Activated CD4-positive, CD25-positive, alpha-beta regulatory T cell (primary cell): ENCODE results near the gene GABBR2.

Source experiments
- DNase-seq, 4 experiments: peaks; one replicate each; lab custom pipeline; 2025; lab: John Stamatoyannopoulos, UW

Gene GABBR2

DNA sequence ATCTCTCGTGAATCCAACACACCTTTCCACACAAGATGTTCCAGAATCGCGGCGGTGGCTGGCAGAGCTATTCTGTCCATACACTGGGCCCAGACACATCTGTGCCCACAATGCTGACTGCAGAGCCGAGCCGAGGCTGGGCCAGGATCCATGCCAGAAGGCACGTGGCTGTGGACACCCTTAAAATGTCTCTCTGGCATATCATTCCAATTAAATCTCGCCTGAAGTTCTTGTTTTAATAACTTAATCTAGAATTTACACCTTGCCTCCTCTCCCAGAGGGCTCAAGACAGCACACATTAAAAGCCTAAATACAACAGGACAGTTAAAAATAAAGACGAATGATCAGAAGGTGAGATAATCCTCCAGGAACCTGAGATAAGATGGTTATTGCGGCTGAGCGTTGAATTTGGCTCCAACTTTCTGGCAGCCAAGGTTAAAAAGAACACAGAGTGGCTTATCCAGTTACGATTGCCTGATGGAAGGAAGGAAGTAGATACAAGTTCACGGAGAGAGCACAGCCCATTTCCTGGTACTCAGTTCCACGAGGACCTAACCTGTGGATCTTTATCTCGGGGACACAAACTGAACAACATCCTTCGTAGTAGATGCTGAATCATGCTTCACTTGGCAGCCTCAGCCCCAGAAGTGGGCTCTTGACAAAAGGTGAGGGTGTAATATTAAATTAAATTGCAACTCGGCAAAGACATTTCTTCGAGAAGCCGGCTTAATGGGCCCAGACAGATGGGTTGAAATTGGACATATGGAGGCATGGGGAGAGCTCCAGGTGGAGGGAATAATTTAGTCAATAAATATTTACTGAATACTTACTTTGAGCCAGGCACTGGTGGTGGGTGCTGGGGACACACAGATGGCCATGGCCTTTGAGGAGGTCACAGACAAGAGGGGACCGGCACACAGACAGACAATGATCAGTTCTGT lies 367.3 kb downstream of the GABBR2 start:
- no peak for DNase-seq

DNA sequence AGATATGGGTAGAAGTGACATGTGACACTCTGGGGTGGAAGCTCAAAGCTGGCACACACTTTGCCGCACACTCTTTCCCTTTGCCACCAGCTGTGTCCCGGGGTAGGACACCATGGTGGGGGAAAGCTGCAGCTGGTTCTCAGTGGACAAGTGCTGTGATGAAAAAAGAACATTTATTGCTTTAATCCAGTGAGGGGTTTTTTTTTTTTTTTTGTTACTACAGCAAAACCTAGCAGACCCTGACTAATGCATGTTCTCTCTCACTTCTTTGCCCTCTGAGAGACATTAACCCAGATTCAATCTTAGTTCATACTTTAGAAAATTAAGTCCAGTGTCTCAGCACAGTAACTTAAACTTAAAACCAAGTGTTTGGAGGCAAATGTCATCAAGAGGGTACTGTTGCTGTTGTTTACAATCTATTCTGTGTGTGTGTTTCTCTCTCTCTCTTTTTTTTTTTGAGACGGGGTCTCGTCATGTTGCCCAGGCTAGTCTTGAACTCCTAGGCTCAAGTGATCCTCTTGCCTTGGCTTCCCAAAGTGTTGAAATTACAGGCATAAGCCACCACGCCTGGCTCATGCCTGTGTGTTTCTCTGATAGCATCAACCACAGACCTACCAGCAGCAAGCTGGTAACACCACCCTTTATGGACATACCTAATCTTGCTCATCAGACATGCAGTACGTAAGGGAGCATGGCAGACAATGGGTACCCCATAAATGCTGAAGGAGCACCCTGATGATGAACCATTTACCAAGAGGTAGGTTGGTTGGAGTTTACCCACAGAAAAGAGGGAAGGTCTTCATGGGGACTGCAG lies 368.5 kb downstream of the GABBR2 start:
- DNase-seq = no peak

DNA sequence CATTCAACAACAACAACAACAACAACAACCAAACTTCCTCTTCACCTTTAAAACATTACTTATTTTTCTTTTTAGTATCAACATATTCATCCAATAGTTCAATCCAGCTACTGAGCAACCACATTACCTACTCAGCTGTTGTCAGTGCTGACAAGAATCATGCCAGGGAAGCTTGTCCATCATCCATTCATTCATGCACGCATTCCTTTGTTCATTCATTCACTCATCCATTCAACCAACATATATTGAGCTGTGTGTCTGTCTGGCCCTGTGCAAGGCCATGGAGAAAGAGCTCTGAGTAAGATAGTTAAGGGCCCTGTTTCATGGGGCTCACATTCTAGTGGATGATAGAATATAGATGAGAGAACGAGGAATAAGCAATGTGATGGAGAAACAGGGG lies 373.1 kb downstream of the GABBR2 start:
- DNase-seq = no peak

DNA sequence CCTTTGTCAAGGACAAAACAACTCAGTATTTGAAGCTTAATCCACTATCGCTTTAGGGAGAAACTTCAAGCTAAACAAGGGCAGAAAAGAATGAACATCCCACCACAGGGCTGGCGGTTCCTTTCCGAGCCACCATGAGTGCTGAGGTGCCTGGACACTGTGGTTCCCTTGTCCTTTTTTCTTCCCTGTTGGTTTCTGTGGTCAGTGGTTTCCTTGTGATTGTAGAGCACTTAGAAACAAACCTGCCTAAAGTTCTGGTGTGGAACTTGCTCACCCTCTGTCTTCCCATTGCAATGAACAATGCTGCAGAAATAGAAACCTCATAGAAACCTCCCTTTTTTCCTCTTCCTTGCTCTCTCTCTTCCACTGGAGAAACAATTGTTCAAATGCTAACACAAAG lies 373.9 kb downstream of the GABBR2 start:
- no peak for DNase-seq

DNA sequence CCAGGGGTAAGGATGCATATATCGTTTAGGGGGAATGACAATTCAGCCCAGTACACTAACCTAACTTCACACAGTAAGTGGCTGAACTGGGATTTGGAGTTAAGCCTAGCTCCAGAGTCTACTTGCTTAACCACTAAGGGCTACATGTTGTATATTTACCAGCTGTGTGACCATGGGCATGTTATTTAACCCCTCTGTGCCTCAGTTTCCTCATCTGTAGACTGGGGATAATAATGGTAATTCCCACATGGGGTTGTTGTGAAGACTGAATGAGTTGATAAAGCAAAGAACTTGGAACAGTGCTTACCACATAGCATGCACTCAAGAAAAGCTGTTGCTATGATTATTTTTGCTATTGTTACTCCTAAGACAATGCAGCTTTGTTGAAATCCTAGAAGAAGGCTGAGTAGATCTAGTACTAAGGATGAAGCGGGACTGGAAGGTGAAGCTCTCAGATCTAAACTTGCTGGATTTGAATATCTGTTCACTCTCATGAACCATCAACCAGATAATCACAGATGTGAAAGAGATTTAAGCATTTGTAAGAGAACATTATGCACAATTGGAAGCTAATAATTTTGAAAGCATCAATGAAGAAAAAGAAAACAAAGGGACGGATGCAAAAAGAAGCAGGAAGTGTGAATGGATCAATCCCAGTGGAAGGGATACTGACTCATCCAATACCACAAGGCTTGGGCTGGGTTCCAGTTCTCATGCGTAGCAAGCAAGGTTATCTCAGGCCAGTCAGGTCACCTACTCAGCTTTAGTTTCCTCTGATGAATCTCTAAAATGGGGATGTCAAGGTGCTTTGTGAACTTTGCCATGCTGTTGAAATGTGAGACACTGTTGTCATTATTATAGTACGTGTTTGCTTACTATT lies 374.8 kb downstream of the GABBR2 start:
- no peak for DNase-seq

DNA sequence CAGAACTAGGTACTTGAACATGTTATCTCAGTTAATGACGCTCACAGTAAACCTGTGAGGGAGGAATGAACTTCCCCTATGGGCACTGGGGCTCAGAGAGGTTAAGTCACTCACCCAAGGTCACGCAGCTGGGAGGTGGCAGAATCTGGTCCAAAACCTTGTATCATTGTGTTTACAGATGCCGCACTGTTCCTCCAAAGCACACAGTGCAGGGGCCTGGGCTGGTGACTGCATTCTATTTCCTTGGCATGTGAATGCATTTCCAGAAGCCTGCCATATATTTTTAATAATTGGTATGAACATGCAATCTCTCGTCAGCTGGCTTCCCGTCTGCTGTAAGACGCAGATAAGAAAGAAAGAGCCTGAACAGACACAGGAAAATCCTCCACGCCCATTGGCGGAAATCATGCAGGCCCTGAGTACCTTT lies 376.3 kb downstream of the GABBR2 start:
- no peak for DNase-seq

DNA sequence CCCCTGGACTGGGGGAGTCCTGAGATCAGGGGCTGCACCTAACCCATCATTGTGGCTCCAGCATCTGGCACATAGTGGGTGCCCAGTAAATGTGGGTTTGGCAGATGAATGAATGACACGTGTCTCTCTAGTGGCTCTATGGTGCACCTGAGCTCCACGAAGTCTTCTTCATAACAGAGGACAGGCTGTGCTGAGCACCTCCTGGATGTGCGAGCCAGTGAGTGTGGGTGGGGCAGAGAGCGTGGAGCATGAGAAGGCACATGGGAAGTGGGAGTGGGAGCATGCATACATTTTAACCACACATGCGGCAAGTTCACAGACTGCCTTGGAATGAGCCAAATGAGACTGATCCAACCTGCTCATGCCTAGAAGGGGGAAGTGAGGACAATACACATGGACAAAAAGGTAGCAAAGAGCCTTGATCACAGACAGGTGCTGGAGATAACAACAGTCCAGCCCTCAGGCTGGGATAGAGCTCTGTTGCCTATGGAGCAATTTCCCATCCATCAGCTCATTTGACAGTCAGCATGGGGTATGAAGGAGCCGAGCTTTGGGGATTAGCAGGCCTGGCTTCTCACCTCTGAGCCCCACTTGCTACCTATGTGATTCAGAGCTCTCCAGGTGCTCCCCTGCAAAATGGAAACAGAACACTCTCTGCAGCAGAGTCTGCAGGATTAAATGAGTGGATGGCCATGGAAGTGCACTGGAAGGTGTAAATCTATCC lies 377.0 kb downstream of the GABBR2 start:
- no peak for DNase-seq

DNA sequence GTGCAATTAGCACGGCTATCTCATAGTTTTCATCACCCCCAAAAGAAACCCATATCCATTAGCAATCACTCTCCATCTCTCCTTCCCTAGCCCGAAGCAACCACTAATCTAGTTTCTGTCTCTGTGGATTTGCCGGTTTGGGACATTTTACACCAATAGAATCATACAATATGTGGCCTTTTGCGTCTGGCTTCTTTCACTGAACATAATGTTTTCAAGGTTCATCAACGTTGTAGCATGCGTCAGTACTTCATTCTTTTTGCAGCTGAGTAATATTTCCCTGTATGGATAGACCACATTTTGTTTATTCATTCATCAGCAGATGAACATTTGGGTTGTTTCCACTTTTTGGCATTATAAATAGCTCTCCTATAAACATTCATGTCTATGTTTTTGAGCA lies 377.9 kb downstream of the GABBR2 start:
- no peak for DNase-seq

DNA sequence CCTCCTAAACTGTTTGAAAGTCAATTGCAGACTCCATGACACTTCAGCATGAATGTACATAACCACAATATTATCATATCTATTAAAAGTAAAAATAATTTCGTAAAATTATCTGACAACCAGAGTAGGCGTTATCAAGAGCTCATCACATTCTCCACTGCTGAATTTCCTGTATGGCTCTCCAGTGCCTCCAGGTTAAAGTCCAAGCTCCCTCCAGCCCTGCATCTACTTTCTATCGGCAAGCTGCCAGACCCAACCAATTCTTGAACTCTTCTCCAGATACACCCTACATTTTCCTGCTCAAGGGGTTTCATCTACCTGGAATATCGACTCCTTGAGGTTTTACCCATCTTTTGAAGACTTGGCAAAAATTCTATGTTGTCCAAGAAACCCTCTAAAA lies 378.8 kb downstream of the GABBR2 start:
- DNase-seq = no peak

DNA sequence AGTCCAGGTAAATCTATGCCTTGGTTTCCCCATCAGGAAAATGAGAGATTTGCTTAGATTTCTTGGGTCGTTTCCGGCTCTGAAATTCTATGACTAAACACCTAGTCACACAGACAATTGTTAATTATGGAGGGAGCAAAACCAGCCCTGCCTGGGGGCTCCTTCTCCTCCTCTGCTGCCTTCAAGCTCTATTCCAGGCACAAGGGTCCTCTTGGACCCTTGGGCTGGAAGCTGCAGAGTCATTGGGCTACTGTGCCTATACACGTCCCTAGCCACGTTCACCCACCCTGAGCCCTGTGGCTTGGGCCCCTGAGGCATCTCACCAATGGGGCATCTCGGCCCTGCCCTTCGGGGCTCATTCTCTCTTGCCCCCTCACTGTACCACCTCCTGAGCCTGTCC lies 379.5 kb downstream of the GABBR2 start:
- no peak for DNase-seq

DNA sequence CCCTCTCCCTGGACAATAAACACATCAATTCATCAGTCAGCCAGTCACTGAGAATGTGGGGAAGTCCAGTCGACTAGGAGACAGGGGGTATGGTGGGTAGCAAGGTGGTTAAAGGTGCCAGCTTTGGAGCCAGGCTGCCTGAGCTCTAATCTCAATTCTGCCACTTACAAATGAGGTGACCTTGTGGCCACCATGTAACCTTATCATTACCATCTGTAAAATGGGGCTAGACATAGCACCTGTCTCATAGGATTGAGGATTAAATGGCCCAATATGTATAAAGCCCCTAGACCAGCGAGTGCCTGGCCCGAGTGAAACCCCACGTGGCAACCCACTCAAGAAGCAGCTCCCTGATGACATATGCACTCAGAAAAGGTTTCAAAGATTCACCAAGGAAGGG lies 380.0 kb downstream of the GABBR2 start:
- DNase-seq = no peak

DNA sequence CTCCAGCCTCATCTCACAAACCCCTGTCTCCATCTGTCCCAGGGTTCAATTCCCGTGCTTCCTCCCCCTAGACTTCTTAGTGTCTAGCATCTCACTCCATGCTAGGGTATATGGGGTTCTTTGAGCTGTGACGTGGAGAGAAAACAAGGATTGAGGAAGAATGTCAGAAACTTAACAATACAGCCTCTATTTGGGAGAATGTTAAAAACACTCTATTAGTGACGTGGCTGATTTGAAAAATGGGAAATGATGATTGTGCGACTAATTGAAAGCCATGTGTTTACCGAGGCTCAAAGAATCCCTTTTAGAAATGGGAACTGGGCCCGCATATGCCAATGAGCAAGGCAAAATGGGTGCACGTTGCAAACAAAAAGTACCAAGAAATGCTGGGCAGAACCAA lies 380.6 kb downstream of the GABBR2 start:
- no peak for DNase-seq

DNA sequence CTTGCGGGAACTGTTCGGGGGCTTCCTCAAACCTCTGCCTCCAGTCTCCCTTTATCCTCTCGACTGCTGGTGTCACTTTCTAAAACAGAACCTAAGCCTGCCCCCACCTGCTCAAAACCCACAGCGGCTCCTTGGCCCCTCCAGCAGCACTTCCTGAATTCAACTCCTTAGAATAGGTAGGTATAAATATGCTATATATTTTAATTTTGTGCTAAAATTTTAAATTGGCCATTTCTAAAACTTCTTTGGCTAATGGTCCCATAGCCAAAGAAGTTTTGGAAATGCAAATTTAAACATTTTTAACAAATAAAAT lies 381.5 kb downstream of the GABBR2 start:
- no peak for DNase-seq

DNA sequence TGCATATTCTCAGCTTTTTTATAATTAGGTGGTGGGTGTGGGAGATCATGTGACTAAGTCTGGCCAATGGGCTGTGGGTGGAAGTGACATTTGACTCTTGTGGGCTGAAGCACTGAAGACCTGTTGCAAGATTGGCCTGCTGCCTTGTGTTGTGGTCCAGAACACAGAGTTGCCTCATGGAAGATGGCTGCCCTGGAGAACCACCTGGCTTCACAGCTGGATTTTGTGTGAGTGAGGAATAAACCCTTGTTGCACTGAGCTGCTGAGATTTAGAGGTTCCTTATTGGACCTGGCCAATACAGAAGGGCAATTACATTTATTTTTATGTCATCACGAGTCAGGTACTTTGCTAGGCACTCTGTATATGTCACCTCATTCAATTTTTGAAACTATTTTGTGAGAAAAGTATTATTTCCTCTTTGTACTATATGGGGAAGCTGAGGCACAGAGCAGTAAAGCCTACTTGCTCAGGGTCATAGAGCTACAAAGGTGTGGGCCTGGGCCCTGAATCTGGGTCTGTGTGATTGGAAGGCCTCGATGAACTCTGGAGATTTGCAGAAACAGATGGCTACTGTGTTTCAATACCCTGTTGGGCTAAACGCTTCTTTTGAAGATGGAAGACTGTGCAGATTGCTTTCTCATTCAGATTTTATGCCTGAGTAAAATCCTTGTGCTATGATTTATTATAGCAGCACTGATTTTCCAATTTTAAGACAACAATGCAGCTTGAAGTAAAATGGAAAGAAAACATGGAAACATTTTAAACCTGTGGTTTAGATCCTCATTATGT lies 382.1 kb downstream of the GABBR2 start:
- no peak for DNase-seq

DNA sequence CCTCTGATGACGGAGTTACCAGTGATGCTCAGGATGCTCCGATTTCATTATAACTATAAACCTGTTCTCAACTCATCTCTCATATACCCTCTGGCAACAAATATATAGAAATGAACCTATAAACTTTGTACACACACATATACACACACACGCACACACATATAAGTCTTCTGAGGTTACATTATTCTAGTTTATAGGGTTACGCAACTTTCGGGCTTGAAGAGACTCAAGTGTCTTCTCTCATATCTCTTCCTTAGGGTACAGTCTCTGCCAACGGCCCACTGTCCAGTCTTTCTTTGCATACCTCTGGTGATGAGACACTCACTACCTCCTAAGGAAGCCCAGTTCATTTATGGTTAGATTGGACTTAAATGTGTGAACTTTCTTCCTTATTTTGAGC lies 383.9 kb downstream of the GABBR2 start:
- DNase-seq = no peak

DNA sequence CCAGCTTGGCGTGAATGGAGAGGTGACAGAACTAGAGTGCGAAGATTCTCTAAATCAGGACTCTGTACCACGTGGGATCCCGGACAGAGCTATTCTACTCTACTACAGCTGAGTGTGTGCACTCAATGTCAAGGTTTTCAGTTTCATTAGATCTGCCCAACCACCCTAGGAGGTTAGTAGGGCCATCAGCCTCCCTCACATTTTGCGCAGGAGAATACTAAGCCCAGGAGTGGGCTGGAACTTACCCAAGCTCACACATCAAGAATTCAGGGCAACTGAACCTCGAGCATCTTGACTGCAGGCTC lies 385.0 kb downstream of the GABBR2 start:
- no peak for DNase-seq

DNA sequence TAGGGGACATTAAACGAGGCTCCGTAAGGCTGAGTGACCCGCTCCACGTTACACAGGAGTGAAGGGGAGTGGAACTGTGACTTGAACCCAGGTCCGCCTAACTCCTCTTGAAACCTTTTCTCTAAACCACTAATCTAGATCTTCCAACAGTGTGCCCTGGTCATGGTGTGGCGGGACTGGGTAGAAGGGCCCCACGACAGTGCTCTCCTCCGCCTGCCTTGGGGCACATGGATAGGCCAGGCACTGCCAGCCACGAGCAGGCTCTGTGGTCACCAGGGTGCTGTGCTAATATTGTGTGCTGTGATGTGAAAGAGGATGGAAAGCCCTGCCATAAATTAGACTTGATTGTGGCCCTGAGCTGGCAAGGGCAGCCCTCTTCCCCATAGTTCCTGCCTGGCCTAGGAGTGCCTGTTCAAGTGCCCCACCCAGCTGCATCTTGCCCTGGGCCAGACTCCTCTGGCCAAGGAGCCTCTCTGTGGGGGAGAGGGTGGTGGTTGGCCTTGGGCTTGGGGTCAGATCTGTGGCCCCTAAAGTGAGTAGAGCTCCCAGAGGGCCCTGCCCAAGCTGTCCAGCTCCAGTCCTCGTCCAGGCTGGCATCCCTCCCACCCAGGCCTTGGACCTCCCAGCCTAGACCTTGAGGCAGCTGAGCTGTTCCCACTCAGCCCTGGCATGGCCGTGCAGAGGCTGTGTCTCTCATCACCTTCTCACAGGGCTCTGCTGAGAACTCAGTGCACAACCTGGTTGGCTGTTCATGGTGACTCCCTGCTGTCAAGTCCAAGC lies 385.5 kb downstream of the GABBR2 start:
- no peak for DNase-seq

DNA sequence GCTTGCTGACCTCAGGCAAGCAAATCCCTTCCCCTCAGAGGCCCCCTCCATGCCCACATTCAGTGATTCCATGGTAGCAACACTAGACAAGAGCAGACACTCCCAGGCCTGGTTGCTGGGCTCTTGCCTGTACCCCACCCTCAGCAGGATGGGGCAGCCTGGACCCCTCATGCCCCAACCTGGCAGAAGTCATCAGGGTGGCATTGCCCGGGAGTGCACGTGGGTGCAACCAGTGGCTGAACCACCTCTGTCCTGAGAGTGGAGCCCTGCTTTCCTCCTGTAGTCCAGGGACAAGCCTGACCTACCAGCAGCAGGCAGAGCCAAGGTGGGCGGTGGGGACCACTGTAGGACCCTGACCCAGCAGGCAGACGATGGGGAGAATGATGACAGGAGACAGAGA lies 387.5 kb downstream of the GABBR2 start:
- DNase-seq = no peak

DNA sequence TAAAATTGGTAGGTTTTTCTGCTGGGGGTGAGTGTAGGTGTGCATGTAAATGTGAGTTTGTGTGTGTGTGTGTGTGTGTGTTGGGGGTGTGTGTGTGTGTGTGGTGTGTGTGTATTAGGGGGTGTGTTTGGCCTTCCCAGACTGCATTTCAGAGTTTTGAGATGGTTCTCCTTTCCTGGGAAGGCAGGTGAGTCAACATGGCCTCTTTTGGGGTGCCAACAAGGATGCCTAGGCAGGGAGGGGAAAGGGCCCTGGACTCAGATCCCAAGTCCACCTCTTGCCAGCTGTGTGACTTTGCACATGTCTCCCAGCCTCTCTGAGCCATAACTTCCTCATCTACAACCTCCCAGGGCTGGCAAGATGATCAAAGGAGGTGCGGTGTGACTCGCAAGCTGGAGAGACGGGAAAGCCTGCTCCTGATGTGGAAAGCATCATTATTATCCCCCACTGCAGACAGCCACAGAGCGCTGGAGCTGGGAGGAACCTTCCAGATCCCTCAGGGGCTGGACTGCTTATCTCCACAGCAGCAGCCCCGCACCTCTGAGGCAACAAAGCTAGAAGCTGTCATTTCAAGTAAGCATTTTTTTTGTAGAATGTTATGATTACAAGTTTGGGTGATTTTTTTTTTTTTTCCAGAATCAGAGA lies 389.8 kb downstream of the GABBR2 start:
- no peak for DNase-seq
